Activated CD8-positive, alpha-beta T cell treated with anti-CD3 and anti-CD28 coated beads for 36 hours (primary cell): Measurements from ENCODE around the gene SIAH2. TPM values are rescaled to one million over a fixed set of nuclear protein-coding genes. Genes with fewer than 3 reads are reported as not detected.

Experiments used
- ATAC-seq: fragments of 200-7000 bp; cut with Tn5 transposase; one replicate; pipeline ENCODE4 v1.10.0; 2021; ENCODE audit warnings: mild to moderate bottlenecking, moderate library complexity
- CTCF ChIA-PET: fragments of 350-600 bp; sonication (Branson Sonifier 250); formaldehyde crosslinking; loops from one replicate; lab custom pipeline; 2021; ENCODE audit warnings: antibody characterized with exemption; lab: Charles Lee
- POLR2A ChIA-PET: fragments of 350-600 bp; sonication (Branson Sonifier 250); formaldehyde crosslinking; loops from one replicate; lab custom pipeline; 2021; ENCODE audit warnings: antibody characterized with exemption; lab: Charles Lee
- DNase-seq: peaks from one replicate; pipeline ENCODE4 v3.0.0-alpha.2; 2020
- H3K27ac Mint-ChIP-seq: one replicate; pipeline ENCODE4 v1.8.0; 2021; ENCODE audit warnings: mild to moderate bottlenecking, mixed read lengths
- H3K27me3 Mint-ChIP-seq: one replicate; pipeline ENCODE4 v1.8.0; 2021; ENCODE audit warnings: mixed read lengths
- H3K36me3 Mint-ChIP-seq: one replicate; pipeline ENCODE4 v1.8.0; 2021; ENCODE audit warnings: low read depth, mixed read lengths
- H3K4me1 Mint-ChIP-seq: one replicate; pipeline ENCODE4 v1.8.0; 2021; ENCODE audit warnings: low read depth, mixed read lengths
- H3K4me3 Mint-ChIP-seq: one replicate; pipeline ENCODE4 v1.8.0; 2021; ENCODE audit warnings: mild to moderate bottlenecking, moderate library complexity, mixed read lengths
- H3K9me3 Mint-ChIP-seq: one replicate; pipeline ENCODE4 v1.8.0; 2021; ENCODE audit warnings: mixed read lengths
- intact Hi-C: fragments of 100-400 bp; cut with micrococcal nuclease; formaldehyde crosslinking; loops from one replicate; pipeline ENCODE4 v1.10.0; 2022
- total RNA-seq, 2 experiments: library from RNA; stranded (reverse); gene quantifications; one replicate each; pipeline ENCODE4 v1.2.3, GENCODE V29; 2021
- TF ChIP-seq, protein P1 (sequence below): fragments of 200-600 bp; IDR thresholded peaks from one replicate; pipeline ENCODE4 v1.8.0; 2022; ENCODE audit warnings: antibody characterized with exemption, mild to moderate bottlenecking

The SIAH2 gene
- total RNA-seq, 2 experiments from 2014 or later, result 90.3 to 91.1 TPM

DNA sequence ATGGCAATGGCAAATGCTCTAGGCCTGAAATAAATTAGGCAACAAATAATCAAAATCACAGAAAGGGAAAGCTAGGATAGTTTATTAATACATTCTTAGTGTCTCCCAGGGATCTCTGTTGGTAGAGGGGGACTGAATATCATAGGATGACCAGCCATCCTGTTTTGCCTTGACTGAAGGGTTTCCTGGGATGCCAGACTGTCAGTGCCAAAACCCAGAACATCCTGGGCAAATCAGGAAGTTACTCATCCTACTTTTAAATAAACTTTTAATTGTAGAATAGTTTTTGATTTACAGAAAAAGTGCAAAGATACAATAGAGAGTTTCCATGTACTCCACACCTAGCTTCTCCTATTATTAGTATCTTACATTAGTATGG, 21.8 kb upstream of the SIAH2 start:
- ATAC-seq (peak; percentile 4), DNase-seq (no peak)
- Mint-ChIP-seq H3K4me1 (peaks cover 42% of the 10 kb centered on the region), H3K9me3 (no peaks in the 10 kb centered on the region), H3K36me3 (no peaks in the 10 kb centered on the region), H3K4me3 (no peak overlapping the region), H3K27me3 (peaks cover 6% of the 10 kb centered on the region), H3K27ac (peak overlapping the region; percentile 91)
- ChIA-PET POLR2A (interaction anchor here (0.9 to 6.3 kb wide), 4 partner anchors 20 to 47 kb away, joined by 3 to 76 read pairs (median 6); partner anchors contain the start of gene SIAH2), CTCF (interaction anchor here (0.8 to 1.6 kb wide), 5 partner anchors 18 to 63 kb away, joined by 3 to 8 read pairs (median 6); no protein-coding TSS in a partner anchor)
- intact Hi-C loops, result loop anchor here (1.0 to 5.0 kb wide), 2 partner anchors 24 to 62 kb away; no protein-coding TSS in a partner anchor
- TF ChIP-seq, protein P1, sequence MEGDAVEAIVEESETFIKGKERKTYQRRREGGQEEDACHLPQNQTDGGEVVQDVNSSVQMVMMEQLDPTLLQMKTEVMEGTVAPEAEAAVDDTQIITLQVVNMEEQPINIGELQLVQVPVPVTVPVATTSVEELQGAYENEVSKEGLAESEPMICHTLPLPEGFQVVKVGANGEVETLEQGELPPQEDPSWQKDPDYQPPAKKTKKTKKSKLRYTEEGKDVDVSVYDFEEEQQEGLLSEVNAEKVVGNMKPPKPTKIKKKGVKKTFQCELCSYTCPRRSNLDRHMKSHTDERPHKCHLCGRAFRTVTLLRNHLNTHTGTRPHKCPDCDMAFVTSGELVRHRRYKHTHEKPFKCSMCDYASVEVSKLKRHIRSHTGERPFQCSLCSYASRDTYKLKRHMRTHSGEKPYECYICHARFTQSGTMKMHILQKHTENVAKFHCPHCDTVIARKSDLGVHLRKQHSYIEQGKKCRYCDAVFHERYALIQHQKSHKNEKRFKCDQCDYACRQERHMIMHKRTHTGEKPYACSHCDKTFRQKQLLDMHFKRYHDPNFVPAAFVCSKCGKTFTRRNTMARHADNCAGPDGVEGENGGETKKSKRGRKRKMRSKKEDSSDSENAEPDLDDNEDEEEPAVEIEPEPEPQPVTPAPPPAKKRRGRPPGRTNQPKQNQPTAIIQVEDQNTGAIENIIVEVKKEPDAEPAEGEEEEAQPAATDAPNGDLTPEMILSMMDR, result no peak

DNA sequence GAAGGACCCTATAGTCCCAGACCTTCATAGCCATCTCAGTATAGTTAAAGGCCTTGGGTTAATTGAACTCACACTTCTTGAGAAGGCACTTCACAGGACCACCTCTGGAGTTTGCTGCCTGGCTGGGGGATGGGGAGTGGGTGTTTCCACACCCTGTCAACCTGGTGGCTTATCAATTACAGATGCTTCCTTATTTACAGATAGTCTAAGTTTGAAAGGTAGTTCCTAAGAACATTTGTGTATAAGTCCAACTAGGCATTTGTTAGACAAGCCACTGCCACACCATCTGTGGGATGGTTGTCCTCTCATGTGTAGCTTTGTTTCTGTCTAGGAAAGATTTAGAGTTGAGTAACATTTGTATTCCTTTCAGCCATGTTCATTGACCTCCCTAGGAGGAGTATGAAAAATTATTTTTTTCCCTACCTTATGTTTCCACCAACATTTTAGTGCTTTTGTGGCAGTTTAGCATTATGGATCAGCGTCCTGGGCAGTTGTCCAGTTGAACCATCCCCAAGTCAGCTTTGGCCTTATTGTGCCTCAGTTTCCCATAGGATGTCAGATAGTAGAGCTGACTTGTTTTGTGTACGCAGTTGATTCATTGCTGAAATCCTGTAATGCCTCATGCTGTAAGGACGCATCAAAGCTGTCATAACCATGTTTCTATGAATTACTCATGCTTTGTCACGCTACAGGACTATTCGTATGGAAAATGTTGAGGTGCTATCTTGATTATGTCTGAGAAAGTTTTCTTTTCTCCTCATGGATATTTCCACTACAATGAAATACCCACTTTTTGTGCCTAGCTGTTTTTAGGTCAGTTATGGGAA, 21.2 kb upstream of the SIAH2 start:
- intact Hi-C loops, result loop anchor here (1.0 kb wide), 1 partner anchor 24 kb away; no protein-coding TSS in a partner anchor
- peaks cover 4% of the 10 kb centered on the region for H3K27me3 Mint-ChIP-seq
- no peak for DNase-seq
- TF ChIP-seq, protein P1, result no peak
- CTCF ChIA-PET, result interaction anchor here (0.8 to 1.6 kb wide), 5 partner anchors 17 to 62 kb away, joined by 3 to 8 read pairs (median 6); no protein-coding TSS in a partner anchor
- no peak overlapping the region for H3K4me3 Mint-ChIP-seq
- POLR2A ChIA-PET, result interaction anchor here (0.7 to 6.3 kb wide), 6 partner anchors 19 to 375 kb away, joined by 3 to 76 read pairs (median 4); partner anchors contain the start of gene SIAH2
- peak; percentile 72 for ATAC-seq
- peak overlapping the region; percentile 91 for H3K27ac Mint-ChIP-seq
- peaks cover 42% of the 10 kb centered on the region for H3K4me1 Mint-ChIP-seq
- H3K36me3 Mint-ChIP-seq, result no peaks in the 10 kb centered on the region
- no peaks in the 10 kb centered on the region for H3K9me3 Mint-ChIP-seq

DNA sequence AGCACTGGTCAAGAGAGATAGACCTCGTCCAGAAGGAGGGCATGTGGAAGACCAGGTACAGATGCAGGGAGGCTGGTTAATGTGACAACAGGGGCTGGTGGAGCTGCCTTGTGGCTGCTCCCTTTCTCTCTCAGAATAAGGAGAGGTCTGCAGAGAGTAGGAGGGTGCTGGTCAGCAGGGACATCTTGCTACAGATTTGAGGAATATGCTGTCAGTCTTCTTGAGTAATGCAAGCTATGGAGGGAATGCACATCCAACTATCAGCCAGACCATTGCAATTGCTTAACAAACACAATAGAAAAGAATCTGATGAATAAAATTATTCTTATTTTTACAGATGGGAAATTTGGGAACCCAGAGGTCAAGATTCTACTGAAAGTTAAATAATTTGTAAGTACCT, 20.3 kb upstream of the SIAH2 start:
- TF ChIP-seq, protein P1, result no peak
- CTCF ChIA-PET, result interaction anchor here (1.0 kb wide), 1 partner anchor 8 kb away, joined by 3 read pairs; no protein-coding TSS in a partner anchor
- intact Hi-C loops, result no loop called here
- Mint-ChIP-seq H3K27ac (peak overlapping the region; percentile 29), H3K27me3 (no peaks in the 10 kb centered on the region), H3K9me3 (no peaks in the 10 kb centered on the region), H3K4me1 (peaks cover 42% of the 10 kb centered on the region), H3K4me3 (no peak overlapping the region), H3K36me3 (no peaks in the 10 kb centered on the region)
- POLR2A ChIA-PET, result interaction anchor here (0.7 to 6.3 kb wide), 2 partner anchors 11 to 19 kb away, joined by 3 to 76 read pairs; partner anchors contain the start of gene SIAH2
- ATAC-seq (no peak), DNase-seq (no peak)

DNA sequence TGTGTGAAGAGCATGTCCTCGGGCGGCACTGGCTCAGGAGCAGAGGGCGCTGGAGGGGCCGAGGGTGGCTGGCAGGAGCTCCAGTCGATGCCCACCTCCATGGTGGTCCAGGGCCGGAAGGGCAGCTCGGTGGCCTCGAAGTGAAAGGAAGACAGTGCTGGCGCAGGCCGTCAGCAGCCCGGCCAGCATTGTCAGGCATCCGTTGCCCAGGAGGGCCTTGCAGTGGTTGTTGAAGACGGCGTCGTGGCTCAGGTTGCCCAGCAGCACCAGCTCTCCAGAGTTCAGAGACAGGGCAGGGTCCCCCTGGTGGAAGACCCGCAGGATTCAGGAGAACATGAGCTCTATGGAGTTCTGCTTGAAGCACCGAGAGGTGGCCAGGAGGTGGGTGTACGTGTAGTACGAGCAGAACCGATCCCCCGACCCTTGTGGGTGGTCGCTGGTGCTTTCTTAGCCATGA, 16.5 kb upstream of the SIAH2 start:
- intact Hi-C loops, result no loop called here
- no peak for ATAC-seq
- POLR2A ChIA-PET, result interaction anchor here (3.9 kb wide), 1 partner anchor 16 kb away, joined by 38 read pairs; the partner anchor contains the start of gene SIAH2

More for the DNA sequence above, 16.5 kb upstream of the SIAH2 start:
- TF ChIP-seq, protein P1, result no peak
- no peak for DNase-seq
- CTCF ChIA-PET, result interaction anchor here (0.7 to 3.2 kb wide), 7 partner anchors 8 to 85 kb away, joined by 3 to 16 read pairs (median 4); no protein-coding TSS in a partner anchor
- Mint-ChIP-seq H3K9me3 (no peaks in the 10 kb centered on the region), H3K36me3 (no peaks in the 10 kb centered on the region), H3K27ac (no peak overlapping the region), H3K4me3 (no peak overlapping the region), H3K4me1 (peaks cover 15% of the 10 kb centered on the region), H3K27me3 (peaks cover 1% of the 10 kb centered on the region)
